GM19397 (cell line): ENCODE measurements around the gene ZSCAN30.

ENCODE experiments used
- ATAC-seq: cut with Tn5 transposase; IDR thresholded peaks from one replicate; pipeline ENCODE4 v1.9.1; 2021; ENCODE audit warnings: mild to moderate bottlenecking, moderate library complexity; ENCODE audit not compliant: unreplicated experiment

The ZSCAN30 gene

DNA sequence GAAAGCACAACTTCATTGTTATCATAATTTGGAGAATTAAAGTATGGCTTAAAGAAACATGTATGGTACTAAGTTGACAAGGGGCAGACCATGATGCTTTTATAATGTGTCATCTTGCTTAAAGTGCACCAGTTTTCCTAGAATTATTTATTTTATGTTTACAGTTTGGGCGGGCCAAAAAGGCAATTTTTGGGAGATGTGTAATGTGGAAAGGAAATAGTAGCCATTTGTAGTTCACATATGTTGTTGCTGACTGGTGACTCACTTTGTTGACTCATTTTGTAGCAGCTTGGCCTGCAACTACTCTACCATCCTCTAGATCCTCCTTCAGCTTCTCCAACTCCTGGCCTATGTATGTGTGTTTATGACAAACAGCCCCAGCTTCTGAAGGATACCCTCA is 7.7 kb downstream of the ZSCAN30 start:
- ATAC-seq = no peak

- ATAC-seq = no peak
Observed at GRCh38 chr18:35278969-35279368, 11.1 kb downstream of the ZSCAN30 start.

DNA sequence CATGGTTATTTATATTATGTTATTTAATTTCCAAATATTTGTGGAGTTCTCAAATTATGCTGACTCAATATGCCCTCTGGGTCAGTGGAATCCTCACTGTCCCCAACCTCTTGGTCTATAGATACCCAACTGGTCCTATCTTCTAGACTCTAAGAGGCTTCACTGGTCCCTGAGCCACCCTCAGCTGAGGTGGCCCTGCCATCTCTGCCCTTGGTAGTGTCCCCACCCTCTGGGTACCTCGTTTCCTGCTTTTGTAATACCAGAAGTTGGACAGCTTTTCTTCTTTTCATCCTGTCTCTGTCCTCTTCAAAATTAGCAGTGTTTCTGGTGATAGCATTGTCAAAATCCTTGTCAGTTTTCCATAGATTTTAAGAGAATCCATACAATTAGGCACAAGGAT is 11.9 kb downstream of the ZSCAN30 start:
- ATAC-seq = no peak

DNA sequence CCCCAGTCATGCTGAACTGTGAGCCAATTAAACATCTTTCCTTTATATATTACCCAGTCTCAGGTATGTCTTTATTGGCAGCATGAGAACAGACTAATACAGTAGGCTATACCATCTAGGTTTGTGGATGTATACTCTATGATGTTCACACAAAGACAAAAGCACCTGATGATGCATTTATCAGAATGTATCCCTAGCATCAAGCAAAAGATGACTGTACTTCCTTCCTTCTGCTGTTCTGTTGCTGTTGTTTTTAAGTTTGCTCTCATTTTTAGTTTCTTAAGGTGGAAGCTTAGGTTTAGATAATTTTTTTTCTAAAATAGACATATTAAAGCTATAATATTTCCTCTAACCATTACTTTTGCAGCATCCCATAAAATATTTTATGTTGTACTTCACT is 12.4 kb downstream of the ZSCAN30 start:
- ATAC-seq = no peak

DNA sequence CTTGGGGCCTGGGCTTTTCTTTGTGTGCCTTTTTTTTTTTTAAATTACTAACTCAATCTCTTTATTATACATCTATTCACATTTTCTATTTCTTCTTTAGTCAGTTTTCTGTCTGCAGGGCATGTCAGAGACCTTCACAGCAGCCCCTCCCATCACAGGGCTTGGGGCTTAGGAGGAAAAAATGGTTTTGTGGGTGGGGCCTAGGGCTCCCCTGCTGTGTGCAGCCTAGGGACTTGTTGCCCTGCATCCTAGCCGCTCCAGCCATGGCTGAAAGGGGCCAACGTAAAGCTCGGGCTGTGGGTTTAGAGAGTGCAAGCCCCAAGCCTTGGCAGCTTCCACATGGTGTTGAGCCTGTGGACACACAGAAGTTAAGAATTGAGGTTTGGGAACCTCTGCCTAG is 13.8 kb downstream of the ZSCAN30 start:
- ATAC-seq = no peak

- no peak for ATAC-seq
Observed at GRCh38 chr18:35271656-35272055, 18.4 kb downstream of the ZSCAN30 start.

DNA sequence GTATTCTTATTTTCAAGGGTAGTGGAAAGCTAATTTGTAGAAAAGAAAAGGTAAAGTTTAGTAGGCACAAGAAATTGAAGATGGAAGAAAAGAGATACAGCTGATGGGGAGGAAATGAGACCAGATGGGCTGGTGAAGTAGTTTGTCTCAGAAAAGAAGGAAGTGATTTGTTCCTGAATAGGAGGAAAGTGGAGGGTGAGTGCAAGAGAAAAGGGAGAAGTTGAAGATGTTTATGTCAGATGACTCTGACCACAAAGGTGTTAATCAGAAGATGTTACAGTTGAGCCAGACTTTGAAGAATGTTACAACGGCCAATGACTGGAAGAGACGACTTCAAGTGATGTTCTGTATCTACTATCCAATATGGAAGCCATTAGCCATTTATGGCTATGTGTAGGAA is 21.2 kb downstream of the ZSCAN30 start:
- no peak for ATAC-seq

DNA sequence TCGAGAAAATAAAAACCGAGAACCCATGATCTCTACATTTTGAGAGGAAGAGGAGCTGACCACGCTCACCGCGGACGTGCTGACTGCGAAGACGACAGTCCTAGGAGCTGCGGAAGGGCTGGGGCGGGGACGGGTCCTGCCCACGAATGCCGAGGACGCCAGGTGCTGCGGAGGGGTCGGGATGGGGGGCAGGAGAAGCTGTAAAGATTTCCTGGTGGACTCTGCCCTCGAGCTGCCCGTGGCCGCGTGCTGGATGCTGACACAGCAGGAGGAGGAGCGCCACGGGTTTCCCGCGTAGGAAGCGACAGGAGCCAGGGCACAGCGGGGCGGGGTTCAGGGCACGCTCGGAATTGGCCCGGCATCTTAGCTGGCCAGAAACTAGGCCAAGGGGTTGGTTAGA is 22.2 kb downstream of the ZSCAN30 start:
- ATAC-seq = no peak

DNA sequence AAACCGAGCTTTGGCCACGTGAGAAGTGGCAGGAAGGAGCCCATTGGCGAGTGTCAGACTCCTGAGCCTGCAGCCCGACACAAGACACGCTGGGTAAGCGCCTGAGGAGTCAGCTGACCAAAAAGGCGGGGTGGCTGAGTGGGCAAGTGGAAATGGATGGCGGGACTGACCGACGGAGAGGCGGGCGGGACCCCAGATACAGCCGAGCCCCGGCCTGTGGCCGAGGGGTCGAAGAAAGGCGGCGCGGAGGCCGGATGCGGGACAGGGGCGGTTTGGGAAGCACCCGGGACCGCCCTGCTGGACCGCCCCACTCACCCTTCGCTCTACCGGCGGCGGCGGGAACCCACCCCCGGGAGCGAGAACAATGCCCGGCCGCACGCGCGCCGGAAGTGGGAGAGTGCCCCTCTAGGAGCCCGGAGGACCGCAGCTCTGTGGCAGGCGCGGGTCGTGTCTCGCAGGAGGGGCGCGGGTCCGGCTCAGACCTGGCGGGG is 22.8 kb downstream of the ZSCAN30 start:
- peak; percentile 87 for ATAC-seq

GRCh38 chr18:35264409-35264808 is 25.6 kb downstream of the ZSCAN30 start:
- ATAC-seq = no peak

DNA sequence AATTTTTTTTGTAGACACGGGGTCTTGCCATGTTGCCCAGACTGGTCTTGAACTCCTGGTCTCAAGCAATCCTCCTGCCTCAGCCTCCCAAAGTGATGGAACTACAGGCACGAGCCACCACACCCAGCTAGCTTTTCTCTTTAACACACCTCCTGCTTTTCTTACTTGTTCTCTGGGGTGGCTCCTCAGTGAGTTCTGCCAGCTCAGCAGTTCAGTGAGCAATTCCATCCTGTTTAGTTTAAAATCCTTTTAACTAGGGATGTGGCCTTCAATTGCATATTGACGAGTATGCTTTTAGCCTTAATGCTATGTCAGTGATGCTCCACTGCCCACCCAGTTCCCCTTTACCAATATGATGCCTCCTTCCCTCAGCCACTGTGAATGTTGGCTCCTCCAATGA is 33.1 kb downstream of the ZSCAN30 start:
- no peak for ATAC-seq

DNA sequence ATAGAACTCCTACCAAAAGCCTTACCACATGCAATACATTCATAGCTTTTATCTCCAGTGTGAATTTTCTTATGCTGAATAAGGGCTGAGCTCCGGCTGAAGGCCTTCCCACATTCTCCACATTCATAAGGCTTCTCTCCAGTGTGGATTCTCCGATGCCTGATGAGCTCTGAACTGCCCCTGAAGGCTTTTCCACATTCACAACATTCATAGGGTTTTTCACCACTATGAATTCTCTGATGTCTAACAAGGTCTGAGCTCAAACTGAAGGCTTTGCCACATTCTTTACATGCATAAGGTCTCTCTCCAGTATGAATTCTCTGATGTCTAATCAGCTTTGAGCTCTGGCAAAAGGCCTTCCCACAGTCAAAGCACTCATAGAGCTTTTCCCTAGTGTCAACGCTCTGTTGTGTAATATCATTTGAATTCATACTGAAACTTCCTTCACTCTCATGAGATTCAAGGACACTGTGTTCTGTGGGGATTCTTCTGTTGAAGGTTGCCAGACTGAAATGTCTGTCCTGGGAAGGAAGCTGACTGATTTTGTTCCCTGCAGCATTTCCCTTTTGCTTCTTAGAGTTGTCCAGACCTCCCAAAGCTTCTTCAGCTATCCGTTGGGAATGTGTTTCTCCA is 36.3 kb downstream of the ZSCAN30 start:
- no peak for ATAC-seq

DNA sequence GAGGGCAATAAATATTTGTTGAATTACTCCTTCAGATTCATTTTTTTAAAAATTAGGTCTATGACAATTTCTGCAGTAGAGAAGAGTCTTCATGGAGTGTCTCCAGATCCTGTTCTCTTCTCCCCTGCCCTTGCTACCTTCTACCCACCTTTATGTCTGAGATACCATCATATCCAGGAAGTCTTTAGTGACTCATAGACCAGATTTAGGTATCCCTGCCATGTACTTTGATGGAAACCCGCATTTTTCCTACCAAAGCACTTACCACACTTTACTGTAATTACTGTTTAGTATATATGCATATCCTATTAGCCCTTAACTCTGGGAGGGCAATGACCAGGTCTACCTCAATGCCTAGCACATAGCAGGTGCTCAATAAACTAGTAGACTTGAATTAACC is 37.6 kb downstream of the ZSCAN30 start:
- ATAC-seq = no peak

- no peak for ATAC-seq
Observed at GRCh38 chr18:35248429-35248828, 41.6 kb downstream of the ZSCAN30 start.

DNA sequence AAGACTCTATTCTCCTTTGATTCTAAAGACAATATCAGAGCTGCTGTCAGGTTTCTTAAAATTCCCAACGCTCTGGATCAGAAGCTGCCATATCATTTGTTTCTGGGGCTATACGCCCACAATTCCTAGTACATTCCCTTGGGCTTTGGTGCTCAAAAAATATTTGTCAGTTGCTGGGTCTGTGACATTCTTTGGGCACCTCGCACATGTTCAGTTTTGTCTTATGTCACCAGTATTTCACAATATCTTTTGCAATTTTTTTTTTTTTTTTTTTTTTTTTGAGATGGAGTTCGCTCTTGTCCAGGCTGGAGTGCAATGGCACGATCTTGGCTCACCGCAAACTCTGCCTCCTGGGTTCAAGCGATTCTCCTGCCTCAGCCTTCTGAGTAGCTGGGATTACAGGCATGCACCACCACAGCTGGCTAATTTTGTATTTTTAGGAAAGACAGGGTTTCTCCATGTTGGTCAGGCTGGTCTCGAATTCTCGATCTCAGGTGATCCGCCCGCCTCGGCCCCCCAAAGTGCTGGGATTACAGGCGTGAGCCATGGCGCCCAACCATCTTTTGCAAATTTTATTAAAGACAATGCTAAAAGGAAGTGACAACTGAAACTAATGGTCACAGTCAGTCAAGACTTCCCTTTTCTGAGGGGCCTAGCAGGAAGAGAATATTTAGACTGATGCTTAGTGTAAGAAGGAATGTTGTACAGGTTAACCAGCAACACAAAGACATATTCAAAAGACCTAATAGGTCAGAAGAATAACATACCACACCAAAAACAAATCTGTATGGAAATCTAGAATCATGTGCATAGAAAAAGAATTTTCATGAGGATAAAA is 42.4 kb downstream of the ZSCAN30 start:
- no peak for ATAC-seq

DNA sequence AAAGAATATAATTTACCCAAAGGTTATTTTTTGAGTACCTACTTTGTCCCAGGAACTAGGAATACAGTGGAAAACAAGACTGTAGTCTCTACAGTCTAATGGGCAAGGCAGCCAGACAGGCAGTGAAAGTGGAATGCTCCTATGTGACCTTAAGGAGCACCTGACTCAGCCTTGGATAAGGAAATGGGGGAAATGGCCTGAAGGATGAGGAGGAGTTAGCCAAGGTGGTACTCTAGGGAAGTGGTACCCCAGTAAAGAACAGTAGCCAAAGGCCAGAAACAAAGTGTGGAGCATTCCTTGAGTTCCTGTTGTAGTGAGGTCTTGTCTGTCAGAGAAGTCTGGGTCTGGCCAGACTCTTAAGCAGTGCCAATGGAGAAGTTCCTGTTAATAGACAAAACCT is 43.2 kb downstream of the ZSCAN30 start:
- no peak for ATAC-seq

DNA sequence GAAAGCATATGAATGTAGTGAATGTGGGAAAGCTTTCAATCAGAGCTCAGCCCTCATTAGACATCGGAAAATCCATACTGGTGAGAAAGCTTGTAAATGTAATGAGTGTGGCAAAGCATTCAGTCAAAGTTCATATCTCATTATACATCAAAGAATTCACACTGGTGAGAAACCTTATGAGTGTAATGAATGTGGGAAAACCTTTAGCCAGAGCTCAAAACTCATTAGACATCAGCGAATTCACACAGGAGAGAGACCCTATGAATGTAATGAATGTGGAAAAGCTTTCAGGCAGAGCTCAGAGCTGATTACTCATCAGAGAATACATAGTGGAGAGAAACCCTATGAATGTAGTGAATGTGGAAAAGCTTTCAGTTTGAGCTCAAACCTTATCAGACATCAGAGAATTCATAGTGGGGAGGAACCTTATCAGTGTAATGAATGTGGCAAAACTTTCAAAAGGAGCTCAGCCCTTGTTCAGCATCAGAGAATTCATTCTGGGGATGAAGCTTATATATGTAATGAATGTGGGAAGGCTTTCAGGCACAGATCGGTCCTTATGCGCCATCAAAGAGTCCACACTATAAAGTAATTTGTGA is 44.2 kb downstream of the ZSCAN30 start:
- ATAC-seq = no peak

DNA sequence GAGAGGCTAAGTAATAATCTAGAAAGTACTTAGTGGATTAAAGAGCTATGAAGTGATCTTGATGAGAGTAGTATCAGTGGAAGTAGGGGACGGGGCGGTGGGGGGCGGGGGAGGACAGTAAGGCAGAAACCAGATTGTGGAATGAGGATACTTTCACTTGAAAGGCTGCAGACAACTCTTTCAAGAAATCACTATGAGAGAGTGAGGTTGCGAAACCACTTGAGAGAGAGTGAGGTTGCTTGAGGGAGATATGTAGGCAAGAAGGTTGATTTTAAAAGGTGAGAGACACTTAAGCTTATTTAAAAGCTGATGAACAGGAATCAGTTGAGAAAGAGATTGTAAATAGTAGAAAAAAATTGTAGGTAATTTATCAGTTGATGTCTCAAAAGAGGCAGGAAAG is 45.4 kb downstream of the ZSCAN30 start:
- no peak for ATAC-seq

DNA sequence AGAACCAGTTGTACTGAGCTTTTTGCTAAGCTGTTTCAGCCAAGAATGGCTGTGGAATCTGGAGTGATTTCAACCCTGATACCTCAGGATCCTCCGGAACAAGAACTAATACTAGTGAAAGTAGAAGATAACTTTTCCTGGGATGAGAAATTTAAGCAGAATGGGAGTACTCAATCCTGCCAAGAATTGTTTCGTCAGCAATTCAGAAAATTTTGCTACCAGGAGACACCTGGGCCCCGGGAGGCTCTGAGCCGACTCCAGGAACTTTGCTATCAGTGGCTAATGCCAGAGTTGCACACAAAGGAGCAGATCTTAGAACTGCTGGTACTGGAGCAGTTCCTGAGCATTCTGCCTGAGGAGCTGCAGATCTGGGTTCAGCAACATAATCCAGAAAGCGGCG is 47.6 kb downstream of the ZSCAN30 start:
- ATAC-seq = no peak

- no peak for ATAC-seq
Observed at GRCh38 chr18:35241448-35241804, 48.6 kb downstream of the ZSCAN30 start.

GRCh38 chr18:35240664-35241447 is 49.2 kb downstream of the ZSCAN30 start, which contains the start of gene ZNF397:
Gene ZNF397, plus strand, starts transcription at chr18:35241034. Its CDS starts 1,437 bp downstream, at chr18:35242471.
- peak; percentile 100 for ATAC-seq
